GM12878 (cell line): ENCODE data around the gene AFTPH. TPM values are rescaled to one million over a fixed set of nuclear protein-coding genes. Genes with fewer than 3 reads are reported as not detected.

Experiments used
- CHD4 ChIP-seq: fragments of 200-600 bp; sonication (generic); IDR thresholded peaks from 2 replicates; pipeline ENCODE4 v1.6.1; 2016; ENCODE audit warnings: mild to moderate bottlenecking
- DPF2 ChIP-seq: fragments of 450-650 bp; IDR thresholded peaks from 2 replicates; pipeline ENCODE4 v1.6.1; 2017; ENCODE audit warnings: mild to moderate bottlenecking
- JUND ChIP-seq: IDR thresholded peaks from 2 replicates; pipeline ENCODE4 v1.6.1; 2012; ENCODE audit warnings: low read depth, mild to moderate bottlenecking, low read length, improper control_type of control experiment, moderate library complexity
- MTA2 ChIP-seq: fragments of 450-650 bp; IDR thresholded peaks from 2 replicates; pipeline ENCODE4 v1.6.1; 2016; ENCODE audit warnings: low read depth, mild to moderate bottlenecking, moderate library complexity
- NFIC ChIP-seq: IDR thresholded peaks from 2 replicates; pipeline ENCODE4 v1.6.1; 2012; ENCODE audit warnings: low read depth, mild to moderate bottlenecking, inconsistent platforms, low read length, moderate library complexity
- NR2C1 ChIP-seq: fragments of 450-650 bp; IDR thresholded peaks from 2 replicates; pipeline ENCODE4 v1.6.1; 2017; ENCODE audit warnings: antibody characterized with exemption, mild to moderate bottlenecking, moderate library complexity
- NRF1 ChIP-seq: conservative IDR thresholded peaks from 2 replicates; pipeline ENCODE4 v1.6.1; 2011; ENCODE audit warnings: mild to moderate bottlenecking, low read depth, low read length, improper control_type of control experiment
- PAX5 ChIP-seq: IDR thresholded peaks from 2 replicates; pipeline ENCODE4 v1.6.1; 2011; ENCODE audit warnings: low read depth, low read length, borderline replicate concordance
- PAX8 ChIP-seq: fragments of 450-650 bp; IDR thresholded peaks from 2 replicates; pipeline ENCODE4 v1.6.1; 2017; ENCODE audit warnings: mild to moderate bottlenecking, moderate library complexity
- POLR2A ChIP-seq: IDR thresholded peaks from 2 replicates; pipeline ENCODE4 v1.6.1; 2011; ENCODE audit warnings: low read depth, mild to moderate bottlenecking, low read length
- POU2F2 ChIP-seq: IDR thresholded peaks from 3 replicates; pipeline ENCODE4 v1.6.1; 2011; ENCODE audit warnings: low read depth, mild to moderate bottlenecking, low read length, borderline replicate concordance
- RAD51 ChIP-seq: fragments of 450-650 bp; IDR thresholded peaks from 2 replicates; pipeline ENCODE4 v1.6.1; 2016; ENCODE audit warnings: moderate library complexity, mild to moderate bottlenecking, inconsistent platforms
- RUNX3 ChIP-seq: IDR thresholded peaks from 2 replicates; pipeline ENCODE4 v1.6.1; 2012; ENCODE audit warnings: low read length, inconsistent platforms
- SREBF2 ChIP-seq: IDR thresholded peaks from 2 replicates; pipeline ENCODE4 v1.6.1; 2012; ENCODE audit warnings: mild to moderate bottlenecking, low read length
- SRF ChIP-seq, 2 experiments: IDR thresholded peaks; 2 replicates each; pipeline ENCODE4 v1.6.1; 2011; ENCODE audit warnings: low read depth in 2 of 2, low read length in 2 of 2, mild to moderate bottlenecking in 1 of 2, moderate library complexity in 1 of 2
- TAF1 ChIP-seq: IDR thresholded peaks from 2 replicates; pipeline ENCODE4 v1.6.1; 2011; ENCODE audit warnings: mild to moderate bottlenecking, low read depth, low read length, borderline replicate concordance
- TBL1XR1 ChIP-seq: IDR thresholded peaks from 2 replicates; pipeline ENCODE4 v1.6.1; 2012; ENCODE audit warnings: low read depth, low read length, improper control_type of control experiment
- TCF7 ChIP-seq: IDR thresholded peaks from 2 replicates; pipeline ENCODE4 v1.6.1; 2014; ENCODE audit warnings: antibody characterized with exemption, borderline replicate concordance
- ZNF24 ChIP-seq: fragments of 450-650 bp; IDR thresholded peaks from 2 replicates; pipeline ENCODE4 v1.6.1; 2017; ENCODE audit warnings: antibody characterized with exemption, mild to moderate bottlenecking
- polyA plus RNA-seq, 11 experiments: library from polyadenylated mRNA; depleted of rRNA in 4 of 11; unstranded in 6 of 11; stranded (reverse) in 5 of 11; fragments of >200 nt; fragmentation: Nextera tagmentation in 4 of 11; fragmentation: Illumina TruSeq in 1 of 11; extraction: Ambion mirVana in 4 of 11; extraction: Trizol in 1 of 11; gene quantifications; 1 replicate in 1 of 11; 2 replicates in 10 of 11; pipeline versions ENCODE4 v1.2.1 to v1.2.3, GENCODE V29; 2011 to 2016; ENCODE audit warnings: inconsistent platforms in 2 of 11, missing spikeins in 2 of 11, low read depth in 1 of 11
- total RNA-seq, 4 experiments: library from RNA; depleted of rRNA in 3 of 4; stranded (reverse); fragments of >200 nt in 3 of 4; fragmentation: Illumina TruSeq in 1 of 4; extraction: Trizol in 1 of 4; gene quantifications; 2 replicates each; pipeline versions ENCODE4 v1.2.1 to v1.2.3, GENCODE V29; 2013 to 2021
- TF ChIP-seq, protein P1 (sequence below): fragments of 450-650 bp; IDR thresholded peaks from 2 replicates; pipeline ENCODE4 v1.6.1; 2016; ENCODE audit warnings: mild to moderate bottlenecking
- TF ChIP-seq, protein P2 (sequence below): IDR thresholded peaks from 2 replicates; pipeline ENCODE4 v1.6.1; 2012; ENCODE audit warnings: mild to moderate bottlenecking, low read depth, low read length
- TF ChIP-seq, protein P3 (sequence below): fragments of 450-650 bp; IDR thresholded peaks from 2 replicates; pipeline ENCODE4 v1.6.1; 2016; ENCODE audit warnings: mild to moderate bottlenecking
- TF ChIP-seq, protein P4 (sequence below): IDR thresholded peaks from 2 replicates; pipeline ENCODE4 v1.6.1; 2011; ENCODE audit warnings: low read depth, mild to moderate bottlenecking, low read length, moderate library complexity, borderline replicate concordance; ENCODE audit errors: extremely low read depth

Gene AFTPH
- total and polyA plus RNA-seq, 10 of the 15 experiments (the other 5 are each of a cell fraction or from before 2014, with no cell fraction given), result 25.6 to 77.3 (median 39.5) TPM

DNA sequence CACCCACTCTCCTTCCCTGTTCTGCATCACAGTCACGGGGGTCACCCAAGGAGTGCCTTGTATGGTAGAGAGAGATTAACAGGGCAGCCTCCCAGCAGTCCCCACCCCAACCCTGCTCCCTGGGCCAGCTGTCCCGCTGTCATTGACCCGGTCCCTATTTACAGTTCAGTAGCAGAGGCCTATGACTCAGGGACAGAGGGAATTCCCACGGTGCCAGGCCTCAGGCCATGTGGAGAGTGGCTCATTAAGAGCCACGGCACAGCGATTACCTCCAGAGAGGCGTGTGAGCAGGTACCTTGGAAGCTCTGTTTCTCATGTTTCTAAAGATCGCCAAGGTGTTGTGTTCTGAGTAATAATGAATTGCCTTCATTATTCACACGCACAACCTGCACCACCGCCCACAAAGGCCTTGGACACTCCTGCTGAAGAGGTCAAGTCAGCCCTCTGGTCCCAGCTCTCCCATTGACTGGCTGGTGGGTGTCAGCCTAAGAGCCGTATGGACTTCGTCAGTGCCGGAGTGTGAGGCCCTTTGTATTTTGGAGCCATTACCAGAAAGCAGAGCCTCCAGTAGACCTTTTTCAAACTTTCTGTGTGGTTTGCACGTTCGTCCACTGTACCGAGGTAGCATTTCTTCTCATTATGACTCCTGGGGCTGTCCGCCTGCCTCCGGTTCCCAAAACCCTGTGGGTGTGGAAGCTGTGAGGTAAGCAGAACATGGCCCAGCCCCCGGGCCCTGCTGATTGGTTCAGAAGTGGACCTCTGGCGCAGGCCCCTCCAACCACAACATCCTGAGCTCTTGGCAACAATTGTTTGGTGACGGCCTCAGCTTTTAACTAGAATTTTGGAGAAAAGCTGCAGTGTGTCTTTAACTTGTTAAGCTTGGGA, 82.6 kb downstream of the AFTPH start (continued):
- TF ChIP-seq TAF1 (peak; percentile 33; the same call in 1 of the 2 replicates), MTA2 (peak; percentile 72), POU2F2 (peak; percentile 43; the same call in 2 of the 3 replicates), JUND (peak; percentile 53; the same call in 1 of the 2 replicates), CHD4 (no peak), NRF1 (peak; percentile 39), PAX8 (no peak), TCF7 (no peak), PAX5 (peak; percentile 36; the same call in 1 of the 2 replicates), NR2C1 (no peak), POLR2A (0 out of 2 replicates have a peak, but pooled peaks have one; percentile 33), RUNX3 (peak; percentile 87), ZNF24 (peak; percentile 91), SREBF2 (no peak), DPF2 (peak; percentile 82), RAD51 (no peak), TBL1XR1 (no peak), SRF (IDR thresholded peaks at IDR 0.05; ENCODE audit: low read depth in 2 of 2, low read length in 2 of 2) (peak in 1 of 2 experiments; percentile 51; a peak in 1 of 4 replicates), NFIC (peak; percentile 83; the same call in 1 of the 2 replicates)
- TF ChIP-seq, protein P1, sequence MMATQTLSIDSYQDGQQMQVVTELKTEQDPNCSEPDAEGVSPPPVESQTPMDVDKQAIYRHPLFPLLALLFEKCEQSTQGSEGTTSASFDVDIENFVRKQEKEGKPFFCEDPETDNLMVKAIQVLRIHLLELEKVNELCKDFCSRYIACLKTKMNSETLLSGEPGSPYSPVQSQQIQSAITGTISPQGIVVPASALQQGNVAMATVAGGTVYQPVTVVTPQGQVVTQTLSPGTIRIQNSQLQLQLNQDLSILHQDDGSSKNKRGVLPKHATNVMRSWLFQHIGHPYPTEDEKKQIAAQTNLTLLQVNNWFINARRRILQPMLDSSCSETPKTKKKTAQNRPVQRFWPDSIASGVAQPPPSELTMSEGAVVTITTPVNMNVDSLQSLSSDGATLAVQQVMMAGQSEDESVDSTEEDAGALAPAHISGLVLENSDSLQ, result peak; percentile 10; the same call in 1 of the 2 replicates
- TF ChIP-seq, protein P2, sequence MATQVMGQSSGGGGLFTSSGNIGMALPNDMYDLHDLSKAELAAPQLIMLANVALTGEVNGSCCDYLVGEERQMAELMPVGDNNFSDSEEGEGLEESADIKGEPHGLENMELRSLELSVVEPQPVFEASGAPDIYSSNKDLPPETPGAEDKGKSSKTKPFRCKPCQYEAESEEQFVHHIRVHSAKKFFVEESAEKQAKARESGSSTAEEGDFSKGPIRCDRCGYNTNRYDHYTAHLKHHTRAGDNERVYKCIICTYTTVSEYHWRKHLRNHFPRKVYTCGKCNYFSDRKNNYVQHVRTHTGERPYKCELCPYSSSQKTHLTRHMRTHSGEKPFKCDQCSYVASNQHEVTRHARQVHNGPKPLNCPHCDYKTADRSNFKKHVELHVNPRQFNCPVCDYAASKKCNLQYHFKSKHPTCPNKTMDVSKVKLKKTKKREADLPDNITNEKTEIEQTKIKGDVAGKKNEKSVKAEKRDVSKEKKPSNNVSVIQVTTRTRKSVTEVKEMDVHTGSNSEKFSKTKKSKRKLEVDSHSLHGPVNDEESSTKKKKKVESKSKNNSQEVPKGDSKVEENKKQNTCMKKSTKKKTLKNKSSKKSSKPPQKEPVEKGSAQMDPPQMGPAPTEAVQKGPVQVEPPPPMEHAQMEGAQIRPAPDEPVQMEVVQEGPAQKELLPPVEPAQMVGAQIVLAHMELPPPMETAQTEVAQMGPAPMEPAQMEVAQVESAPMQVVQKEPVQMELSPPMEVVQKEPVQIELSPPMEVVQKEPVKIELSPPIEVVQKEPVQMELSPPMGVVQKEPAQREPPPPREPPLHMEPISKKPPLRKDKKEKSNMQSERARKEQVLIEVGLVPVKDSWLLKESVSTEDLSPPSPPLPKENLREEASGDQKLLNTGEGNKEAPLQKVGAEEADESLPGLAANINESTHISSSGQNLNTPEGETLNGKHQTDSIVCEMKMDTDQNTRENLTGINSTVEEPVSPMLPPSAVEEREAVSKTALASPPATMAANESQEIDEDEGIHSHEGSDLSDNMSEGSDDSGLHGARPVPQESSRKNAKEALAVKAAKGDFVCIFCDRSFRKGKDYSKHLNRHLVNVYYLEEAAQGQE, result peak; percentile 21; the same call in 1 of the 2 replicates
- TF ChIP-seq, protein P3, sequence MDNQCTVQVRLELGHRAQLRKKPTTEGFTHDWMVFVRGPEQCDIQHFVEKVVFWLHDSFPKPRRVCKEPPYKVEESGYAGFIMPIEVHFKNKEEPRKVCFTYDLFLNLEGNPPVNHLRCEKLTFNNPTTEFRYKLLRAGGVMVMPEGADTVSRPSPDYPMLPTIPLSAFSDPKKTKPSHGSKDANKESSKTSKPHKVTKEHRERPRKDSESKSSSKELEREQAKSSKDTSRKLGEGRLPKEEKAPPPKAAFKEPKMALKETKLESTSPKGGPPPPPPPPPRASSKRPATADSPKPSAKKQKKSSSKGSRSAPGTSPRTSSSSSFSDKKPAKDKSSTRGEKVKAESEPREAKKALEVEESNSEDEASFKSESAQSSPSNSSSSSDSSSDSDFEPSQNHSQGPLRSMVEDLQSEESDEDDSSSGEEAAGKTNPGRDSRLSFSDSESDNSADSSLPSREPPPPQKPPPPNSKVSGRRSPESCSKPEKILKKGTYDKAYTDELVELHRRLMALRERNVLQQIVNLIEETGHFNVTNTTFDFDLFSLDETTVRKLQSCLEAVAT, result 0 out of 2 replicates have a peak, but pooled peaks have one; percentile 53
- TF ChIP-seq, protein P4, sequence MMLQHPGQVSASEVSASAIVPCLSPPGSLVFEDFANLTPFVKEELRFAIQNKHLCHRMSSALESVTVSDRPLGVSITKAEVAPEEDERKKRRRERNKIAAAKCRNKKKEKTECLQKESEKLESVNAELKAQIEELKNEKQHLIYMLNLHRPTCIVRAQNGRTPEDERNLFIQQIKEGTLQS, result no peak
